A549 (cell line): Measurements from ENCODE around the gene HMGCL. TPM values are rescaled to one million over a fixed set of nuclear protein-coding genes. Genes with fewer than 3 reads are reported as not detected.

Experiments used
- ATAC-seq, 2 experiments: fragments of 200-7000 bp in 1 of 2; fragments of >200 bp in 1 of 2; cut with Nextera tagmentation in 1 of 2; cut with Tn5 transposase in 1 of 2; 3 replicates each; pipeline versions ENCODE4 v1.8.0 to v1.9.1; 2018 to 2020; ENCODE audit warnings: mild to moderate bottlenecking in 1 of 2, moderate library complexity in 1 of 2
- CTCF ChIA-PET: fragments of 300-600 bp; sonication (Branson Sonifier 250); formaldehyde crosslinking; extraction: SDS; loops from one replicate; lab custom pipeline; 2021; ENCODE audit warnings: antibody characterized with exemption, inconsistent platforms; lab: Yijun Ruan, JAX
- POLR2A ChIA-PET: fragments of 350-600 bp; formaldehyde crosslinking; extraction: SDS; loops from one replicate; lab custom pipeline; 2021; ENCODE audit warnings: antibody characterized with exemption, inconsistent platforms; lab: Yijun Ruan, JAX
- DNase-seq, 2 experiments: peaks; one replicate each; pipeline versions ENCODE4 v3.0.0 to v3.0.0-alpha.2; 2011 to 2016; ENCODE audit warnings: low read depth in 1 of 2, low spot score in 1 of 2
- FAIRE-seq: peaks from 2 replicates; lab custom pipeline; 2011; peaks lifted over from hg19 to GRCh38; lab: Jason Lieb, UNC
- H3K27ac ChIP-seq, 2 experiments: fragments of >200 bp; sonication (Bioruptor Twin); formaldehyde crosslinking; 3 replicates each; pipeline ENCODE4 v1.5.1; 2016 to 2017
- H3K4me1 ChIP-seq: fragments of >200 bp; sonication (Bioruptor Twin); formaldehyde crosslinking; 3 replicates; pipeline ENCODE4 v1.6.1; 2016
- H3K4me2 ChIP-seq: fragments of >200 bp; sonication (Bioruptor Twin); formaldehyde crosslinking; 3 replicates; pipeline ENCODE4 v1.6.1; 2016
- H3K4me3 ChIP-seq: fragments of >200 bp; sonication (Bioruptor Twin); formaldehyde crosslinking; 3 replicates; pipeline ENCODE4 v1.5.1; 2016
- H3K9me3 ChIP-seq: fragments of >200 bp; sonication (Bioruptor Twin); formaldehyde crosslinking; 3 replicates; pipeline ENCODE4 v1.6.1; 2016
- FOSL2 ChIP-seq, 2 experiments: fragments of 450-650 bp in 1 of 2; fragments of >200 bp in 1 of 2; sonication (Bioruptor Twin) in 1 of 2; formaldehyde crosslinking; IDR thresholded peaks; 2 replicates each; pipeline versions ENCODE4 v1.5.0 to v1.6.1; 2016 to 2020; ENCODE audit warnings: mild to moderate bottlenecking in 1 of 2, moderate library complexity in 1 of 2
- HES2 ChIP-seq: fragments of >200 bp; sonication (Bioruptor Twin); formaldehyde crosslinking; IDR thresholded peaks from 2 replicates; pipeline ENCODE4 v1.6.1; 2016
- HOXB13 ChIP-seq: fragments of 250-450 bp; sonication (Bioruptor Pico); IDR thresholded peaks from 2 replicates; pipeline ENCODE4 v1.5.0; 2020; ENCODE audit warnings: low read depth, mild to moderate bottlenecking, moderate library complexity
- JUN ChIP-seq, 2 experiments: fragments of >200 bp; sonication (Bioruptor Twin); formaldehyde crosslinking; IDR thresholded peaks; 2 replicates in 1 of 2; 3 replicates in 1 of 2; pipeline ENCODE4 v1.6.1; 2016 to 2017
- RAD21 ChIP-seq, 2 experiments: fragments of >200 bp in 1 of 2; sonication (Bioruptor Twin) in 1 of 2; formaldehyde crosslinking in 1 of 2; IDR thresholded peaks in 1 of 2; conservative IDR thresholded peaks in 1 of 2; 2 replicates in 1 of 2; 3 replicates in 1 of 2; pipeline ENCODE4 v1.6.1; 2012 to 2018; ENCODE audit warnings: inconsistent platforms in 1 of 2
- REST ChIP-seq: fragments of 200-600 bp; sonication (generic); IDR thresholded peaks from 2 replicates; pipeline ENCODE4 v1.6.1; 2016; ENCODE audit warnings: antibody characterized with exemption, mild to moderate bottlenecking, moderate library complexity
- SMC3 ChIP-seq: fragments of >200 bp; sonication (Bioruptor Twin); formaldehyde crosslinking; IDR thresholded peaks from 3 replicates; pipeline ENCODE4 v1.6.1; 2018; ENCODE audit warnings: inconsistent platforms
- TP53 ChIP-seq: fragments of 250-450 bp; sonication (Bioruptor Pico); IDR thresholded peaks from 2 replicates; pipeline ENCODE4 v1.5.0; 2021; ENCODE audit warnings: mild to moderate bottlenecking, moderate library complexity
- WGBS: methylation state at CpG from one replicate; pipeline ENCODE4 v1.1.6; 2017; ENCODE audit errors: missing lambda C conversion rate; 5-methylcytosine and 5-hydroxymethylcytosine counted together
- polyA plus RNA-seq, 4 experiments: library from polyadenylated mRNA; depleted of rRNA in 3 of 4; stranded (reverse); fragments of >200 nt; fragmentation: RNase III in 1 of 4; extraction: RNeasy Plus Mini Kit Qiagen cat#74134 plus additional on column Dnase treatment in 1 of 4; gene quantifications; 2 replicates in 3 of 4; 3 replicates in 1 of 4; pipeline ENCODE4 v1.2.3, GENCODE V29; 2011 to 2017
- TF ChIP-seq, protein P1 (sequence below): IDR thresholded peaks from 2 replicates; pipeline ENCODE4 v1.6.1; 2012; ENCODE audit warnings: low read depth, borderline replicate concordance
- TF ChIP-seq, protein P2 (sequence below): fragments of >200 bp; sonication (Bioruptor Twin); formaldehyde crosslinking; IDR thresholded peaks from 3 replicates; pipeline ENCODE4 v1.5.1; 2016
- TF ChIP-seq, protein P3 (sequence below): fragments of 250-450 bp; sonication (Bioruptor Pico); IDR thresholded peaks from 2 replicates; pipeline ENCODE4 v1.5.0; 2021; ENCODE audit warnings: mild to moderate bottlenecking, moderate library complexity, borderline replicate concordance

Gene HMGCL
- polyA plus RNA-seq, 2 of the 4 experiments (the other 2 are of a cell fraction) = 11.5 to 18.0 TPM

- ATAC-seq (no peak), FAIRE-seq (no peak), DNase-seq (no peak)
- H3K4me3 ChIP-seq = no peak overlapping the region
- CTCF ChIA-PET = no interaction called here
- 75% methylated on average over 10 of the region's 10 CpGs for WGBS
- POLR2A ChIA-PET = no interaction called here
- TF ChIP-seq TP53 (CRISPR knock-in tag) = no peak
- no peak for TF ChIP-seq REST
- no peak for TF ChIP-seq JUN (IDR thresholded peaks at IDR 0.05)
- TF ChIP-seq HES2 = no peak
- TF ChIP-seq, protein P1, sequence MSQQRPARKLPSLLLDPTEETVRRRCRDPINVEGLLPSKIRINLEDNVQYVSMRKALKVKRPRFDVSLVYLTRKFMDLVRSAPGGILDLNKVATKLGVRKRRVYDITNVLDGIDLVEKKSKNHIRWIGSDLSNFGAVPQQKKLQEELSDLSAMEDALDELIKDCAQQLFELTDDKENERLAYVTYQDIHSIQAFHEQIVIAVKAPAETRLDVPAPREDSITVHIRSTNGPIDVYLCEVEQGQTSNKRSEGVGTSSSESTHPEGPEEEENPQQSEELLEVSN = no peak
- TF ChIP-seq FOSL2 (IDR thresholded peaks at IDR 0.05) = no peak
- TF ChIP-seq FOSL2 (CRISPR knock-in tag; IDR thresholded peaks at IDR 0.05) = no peak
- H3K27ac ChIP-seq = no peak overlapping the region
- H3K9me3 ChIP-seq = no peaks in the 10 kb centered on the region
- H3K4me1 ChIP-seq = peaks cover 8% of the 10 kb centered on the region; the same call in 1 of the 3 replicates
- H3K4me2 ChIP-seq = no peak overlapping the region
Measured at GRCh38 chr1:23772854-23773242, 52.4 kb downstream of the HMGCL start.

- H3K27ac ChIP-seq = no peak overlapping the region
- DNase-seq (peak; percentile 38 to 77), ATAC-seq (peak; percentile 97 to 98), FAIRE-seq (no peak)
- WGBS = 15% methylated on average over 12 of the region's 14 CpGs
- H3K9me3 ChIP-seq = no peaks in the 10 kb centered on the region
- POLR2A ChIA-PET = interaction anchor here (0.7 to 1.0 kb wide), 2 partner anchors 81 to 144 kb away, joined by 3 read pairs; partner anchors contain the start of gene RPL11
- peaks cover 6% of the 10 kb centered on the region; the same call in 1 of the 3 replicates for H3K4me1 ChIP-seq
- CTCF ChIA-PET = interaction anchor here (0.6 to 3.0 kb wide), 34 partner anchors 8 to 804 kb away, joined by 3 to 22 read pairs (median 3); partner anchors contain the start of gene FUCA1
- H3K4me3 ChIP-seq = no peak overlapping the region
- H3K4me2 ChIP-seq = peak overlapping the region; percentile 43; the same call in 1 of the 3 replicates
- TF ChIP-seq RAD21 (conservative IDR thresholded peaks at IDR 0.05 in 1 of 2, IDR thresholded peaks at IDR 0.05 in 1 of 2) (peak; percentile 68 to 79), SMC3 (peak; percentile 68), HOXB13 (no peak)
- TF ChIP-seq, protein P2, sequence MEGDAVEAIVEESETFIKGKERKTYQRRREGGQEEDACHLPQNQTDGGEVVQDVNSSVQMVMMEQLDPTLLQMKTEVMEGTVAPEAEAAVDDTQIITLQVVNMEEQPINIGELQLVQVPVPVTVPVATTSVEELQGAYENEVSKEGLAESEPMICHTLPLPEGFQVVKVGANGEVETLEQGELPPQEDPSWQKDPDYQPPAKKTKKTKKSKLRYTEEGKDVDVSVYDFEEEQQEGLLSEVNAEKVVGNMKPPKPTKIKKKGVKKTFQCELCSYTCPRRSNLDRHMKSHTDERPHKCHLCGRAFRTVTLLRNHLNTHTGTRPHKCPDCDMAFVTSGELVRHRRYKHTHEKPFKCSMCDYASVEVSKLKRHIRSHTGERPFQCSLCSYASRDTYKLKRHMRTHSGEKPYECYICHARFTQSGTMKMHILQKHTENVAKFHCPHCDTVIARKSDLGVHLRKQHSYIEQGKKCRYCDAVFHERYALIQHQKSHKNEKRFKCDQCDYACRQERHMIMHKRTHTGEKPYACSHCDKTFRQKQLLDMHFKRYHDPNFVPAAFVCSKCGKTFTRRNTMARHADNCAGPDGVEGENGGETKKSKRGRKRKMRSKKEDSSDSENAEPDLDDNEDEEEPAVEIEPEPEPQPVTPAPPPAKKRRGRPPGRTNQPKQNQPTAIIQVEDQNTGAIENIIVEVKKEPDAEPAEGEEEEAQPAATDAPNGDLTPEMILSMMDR = peak; percentile 67
- TF ChIP-seq, protein P3, sequence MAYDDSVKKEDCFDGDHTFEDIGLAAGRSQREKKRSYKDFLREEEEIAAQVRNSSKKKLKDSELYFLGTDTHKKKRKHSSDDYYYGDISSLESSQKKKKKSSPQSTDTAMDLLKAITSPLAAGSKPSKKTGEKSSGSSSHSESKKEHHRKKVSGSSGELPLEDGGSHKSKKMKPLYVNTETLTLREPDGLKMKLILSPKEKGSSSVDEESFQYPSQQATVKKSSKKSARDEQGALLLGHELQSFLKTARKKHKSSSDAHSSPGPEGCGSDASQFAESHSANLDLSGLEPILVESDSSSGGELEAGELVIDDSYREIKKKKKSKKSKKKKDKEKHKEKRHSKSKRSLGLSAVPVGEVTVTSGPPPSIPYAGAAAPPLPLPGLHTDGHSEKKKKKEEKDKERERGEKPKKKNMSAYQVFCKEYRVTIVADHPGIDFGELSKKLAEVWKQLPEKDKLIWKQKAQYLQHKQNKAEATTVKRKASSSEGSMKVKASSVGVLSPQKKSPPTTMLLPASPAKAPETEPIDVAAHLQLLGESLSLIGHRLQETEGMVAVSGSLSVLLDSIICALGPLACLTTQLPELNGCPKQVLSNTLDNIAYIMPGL (CRISPR knock-in tag) = no peak
Measured at GRCh38 chr1:23772049-23772853, 53.0 kb downstream of the HMGCL start.
